ENCODE results near the gene RNF31.

RNF31 gene

GRCh38 chr14:24176599-24176998 is 29.3 kb downstream of the RNF31 start:
- in situ Hi-C loops (cut with MboI; ENCODE audit: low sequenced_read_pairs, unreplicated experiment), result no loop called here
- no peak for TF ChIP-seq CTCF (IDR thresholded peaks at IDR 0.05; ENCODE audit: borderline replicate concordance, control extremely low read depth, extremely low read depth, insufficient read depth, missing control alignments)
- no peak for DNase-seq (ENCODE audit: low spot score)

GRCh38 chr14:24177041-24177825 is 29.9 kb downstream of the RNF31 start:
- in situ Hi-C loops (cut with MboI; ENCODE audit: low sequenced_read_pairs, unreplicated experiment), result no loop called here
- no peak for DNase-seq (ENCODE audit: low spot score)

GRCh38 chr14:24177891-24178290 is 30.6 kb downstream of the RNF31 start:
- in situ Hi-C loops (cut with MboI; ENCODE audit: low sequenced_read_pairs, unreplicated experiment), result no loop called here
- TF ChIP-seq CTCF (IDR thresholded peaks at IDR 0.05; ENCODE audit: borderline replicate concordance, control extremely low read depth, extremely low read depth, insufficient read depth, missing control alignments), result no peak
- DNase-seq (ENCODE audit: low spot score), result no peak

More at GRCh38 chr14:24177041-24177825, 29.9 kb downstream of the RNF31 start:
- TF ChIP-seq CTCF (IDR thresholded peaks at IDR 0.05; ENCODE audit: borderline replicate concordance, control extremely low read depth, extremely low read depth, insufficient read depth, missing control alignments), result no peak

- in situ Hi-C loops (cut with MboI; ENCODE audit: low sequenced_read_pairs, unreplicated experiment), result no loop called here
- TF ChIP-seq CTCF (IDR thresholded peaks at IDR 0.05; ENCODE audit: borderline replicate concordance, control extremely low read depth, extremely low read depth, insufficient read depth, missing control alignments), result no peak
- DNase-seq (ENCODE audit: low spot score), result no peak
Observed at GRCh38 chr14:24178399-24179178, 31.3 kb downstream of the RNF31 start.

GRCh38 chr14:24179294-24179960 is 32.1 kb downstream of the RNF31 start:
- TF ChIP-seq CTCF (IDR thresholded peaks at IDR 0.05; ENCODE audit: borderline replicate concordance, control extremely low read depth, extremely low read depth, insufficient read depth, missing control alignments), result no peak
- DNase-seq (ENCODE audit: low spot score), result no peak
- in situ Hi-C loops (cut with MboI; ENCODE audit: low sequenced_read_pairs, unreplicated experiment), result no loop called here

- DNase-seq (ENCODE audit: low spot score), result no peak
- no peak for TF ChIP-seq CTCF (IDR thresholded peaks at IDR 0.05; ENCODE audit: borderline replicate concordance, control extremely low read depth, extremely low read depth, insufficient read depth, missing control alignments)
- in situ Hi-C loops (cut with MboI; ENCODE audit: low sequenced_read_pairs, unreplicated experiment), result no loop called here
Observed at GRCh38 chr14:24179961-24180796, 32.9 kb downstream of the RNF31 start.
